Measurements from ENCODE around the gene MAP3K8.

MAP3K8 gene

GRCh38 chr10:30490289-30491000, 56.5 kb downstream of the MAP3K8 start:
- DNase-seq (ENCODE audit: low spot score): no peak

- DNase-seq (ENCODE audit: low spot score): peak; percentile 46
Measured at GRCh38 chr10:30491204-30491915, 57.4 kb downstream of the MAP3K8 start.

GRCh38 chr10:30491916-30492515, 58.0 kb downstream of the MAP3K8 start:
- no peak for DNase-seq (ENCODE audit: low spot score)

- DNase-seq (ENCODE audit: low spot score): peak; percentile 44
Measured at GRCh38 chr10:30493609-30494530, 59.9 kb downstream of the MAP3K8 start.

- no peak for DNase-seq (ENCODE audit: low spot score)
Measured at GRCh38 chr10:30494558-30494957, 60.6 kb downstream of the MAP3K8 start.

GRCh38 chr10:30495687-30496086, 61.7 kb downstream of the MAP3K8 start:
- no peak for DNase-seq (ENCODE audit: low spot score)

- no peak for DNase-seq (ENCODE audit: low spot score)
Measured at GRCh38 chr10:30499816-30500215, 65.8 kb downstream of the MAP3K8 start.

- DNase-seq (ENCODE audit: low spot score): no peak
Measured at GRCh38 chr10:30500534-30500933, 66.5 kb downstream of the MAP3K8 start.

GRCh38 chr10:30500963-30501504, 67.0 kb downstream of the MAP3K8 start:
- no peak for DNase-seq (ENCODE audit: low spot score)

GRCh38 chr10:30502266-30503060, 68.5 kb downstream of the MAP3K8 start:
- peak; percentile 36 for DNase-seq (ENCODE audit: low spot score)

GRCh38 chr10:30503700-30504266, 69.8 kb downstream of the MAP3K8 start:
- DNase-seq (ENCODE audit: low spot score): no peak

GRCh38 chr10:30505543-30506298, 71.7 kb downstream of the MAP3K8 start:
- no peak for DNase-seq (ENCODE audit: low spot score)

- no peak for DNase-seq (ENCODE audit: low spot score)
Measured at GRCh38 chr10:30509508-30509907, 75.5 kb downstream of the MAP3K8 start.

- peak; percentile 84 for DNase-seq (ENCODE audit: low spot score)
Measured at GRCh38 chr10:30510184-30510931, 76.4 kb downstream of the MAP3K8 start.

GRCh38 chr10:30510932-30511700, 77.1 kb downstream of the MAP3K8 start:
- DNase-seq (ENCODE audit: low spot score): no peak
